CD14-positive monocyte (primary cell): ENCODE measurements around the gene HAUS6. TPM values are rescaled to one million over a fixed set of nuclear protein-coding genes. Genes with fewer than 3 reads are reported as not detected.

Source experiments
- DNase-seq, 3 donors: peaks; one replicate each; pipeline ENCODE4 v3.0.0-alpha.2; 2011 to 2022
- H2AFZ ChIP-seq: 2 replicates; pipeline ENCODE4 v1.6.0; 2012; ENCODE audit warnings: mild to moderate bottlenecking, low read depth, low read length, inconsistent platforms; ENCODE audit not compliant: insufficient read depth, poor library complexity, severe bottlenecking
- H3K27ac ChIP-seq, 2 donors: 1 replicate in 1 of 2; 2 replicates in 1 of 2; pipeline ENCODE4 v1.5.1; 2012 to 2013; ENCODE audit warnings: low read length in 2 of 2, control low read depth in 1 of 2, inconsistent platforms in 1 of 2, low read depth in 1 of 2, mild to moderate bottlenecking in 1 of 2
- H3K27me3 ChIP-seq, 2 donors: one replicate each; pipeline versions ENCODE4 v1.6.0 to v1.6.1; 2011 to 2013; ENCODE audit warnings: low read length in 2 of 2; ENCODE audit not compliant: control insufficient read depth in 2 of 2, insufficient read depth in 2 of 2
- H3K36me3 ChIP-seq, 2 donors: replicated peaks in 1 of 2; 1 replicate in 1 of 2; 2 replicates in 1 of 2; pipeline versions ENCODE4 v1.5.1 to v1.6.1; 2012 to 2013; ENCODE audit warnings: low read length in 2 of 2, control low read depth in 1 of 2, inconsistent platforms in 1 of 2, mild to moderate bottlenecking in 1 of 2; ENCODE audit not compliant: insufficient read depth in 2 of 2, control insufficient read depth in 1 of 2
- H3K4me1 ChIP-seq, 2 donors: 1 replicate in 1 of 2; 2 replicates in 1 of 2; pipeline versions ENCODE4 v1.5.1 to v1.6.1; 2012 to 2013; ENCODE audit warnings: low read length in 2 of 2, control low read depth in 1 of 2, inconsistent platforms in 1 of 2, mild to moderate bottlenecking in 1 of 2, moderate library complexity in 1 of 2; ENCODE audit not compliant: insufficient read depth in 2 of 2, control insufficient read depth in 1 of 2
- H3K4me2 ChIP-seq: replicated peaks from 2 replicates; pipeline ENCODE3; 2012; ENCODE audit warnings: low read length, moderate library complexity, mild to moderate bottlenecking; ENCODE audit not compliant: poor library complexity, severe bottlenecking; ENCODE audit errors: extremely low read depth
- H3K4me3 ChIP-seq, 3 experiments: fragments of 200-600 bp in 1 of 3; sonication (generic) in 1 of 3; replicated peaks in 1 of 3; 1 replicate in 2 of 3; 2 replicates in 1 of 3; pipeline ENCODE4 v1.5.1; 2011 to 2013; ENCODE audit warnings: low read length in 3 of 3, mild to moderate bottlenecking in 3 of 3, control low read depth in 2 of 3, low read depth in 2 of 3, inconsistent platforms in 1 of 3, moderate library complexity in 1 of 3
- H3K79me2 ChIP-seq: 2 replicates; pipeline ENCODE4 v1.6.0; 2012; ENCODE audit warnings: mild to moderate bottlenecking, control low read depth, inconsistent platforms, low read length, moderate library complexity; ENCODE audit not compliant: insufficient read depth
- H3K9ac ChIP-seq: 2 replicates; pipeline ENCODE4 v1.6.0; 2017; ENCODE audit warnings: low read length, mild to moderate bottlenecking; ENCODE audit not compliant: insufficient read depth, poor library complexity, severe bottlenecking
- H3K9me3 ChIP-seq, 2 donors: replicated peaks in 1 of 2; 1 replicate in 1 of 2; 2 replicates in 1 of 2; pipeline versions ENCODE4 v1.5.1 to v1.6.1; 2012 to 2013; ENCODE audit warnings: low read length in 2 of 2, control low read depth in 1 of 2; ENCODE audit not compliant: control insufficient read depth in 1 of 2, insufficient read depth in 1 of 2
- H4K20me1 ChIP-seq: 2 replicates; pipeline ENCODE4 v1.6.0; 2012; ENCODE audit warnings: mild to moderate bottlenecking, low read length, control low read depth, moderate library complexity; ENCODE audit not compliant: insufficient read depth
- H3K27ac Mint-ChIP-seq, 7 donors: one replicate each; pipeline ENCODE4 v1.8.0; 2020; ENCODE audit warnings: mild to moderate bottlenecking in 7 of 7, mixed read lengths in 7 of 7, moderate library complexity in 6 of 7, inconsistent platforms in 2 of 7
- H3K27me3 Mint-ChIP-seq, 3 donors: one replicate each; pipeline ENCODE4 v1.8.0; 2021 to 2022; ENCODE audit warnings: low read depth in 3 of 3, mild to moderate bottlenecking in 3 of 3, mixed read lengths in 3 of 3, moderate library complexity in 3 of 3, inconsistent platforms in 1 of 3
- H3K36me3 Mint-ChIP-seq, 2 donors: one replicate each; pipeline ENCODE4 v1.8.0; 2020; ENCODE audit warnings: mixed read lengths in 2 of 2, inconsistent platforms in 1 of 2, mild to moderate bottlenecking in 1 of 2
- H3K4me1 Mint-ChIP-seq: one replicate; pipeline ENCODE4 v1.8.0; 2020; ENCODE audit warnings: mild to moderate bottlenecking, mixed read lengths
- H3K4me3 Mint-ChIP-seq, 2 donors: one replicate each; pipeline ENCODE4 v1.8.0; 2020; ENCODE audit warnings: mild to moderate bottlenecking in 2 of 2, mixed read lengths in 2 of 2, moderate library complexity in 1 of 2
- H3K9me3 Mint-ChIP-seq, 7 donors: one replicate each; pipeline ENCODE4 v1.8.0; 2020 to 2022; ENCODE audit warnings: mixed read lengths in 7 of 7, mild to moderate bottlenecking in 6 of 7, moderate library complexity in 6 of 7, inconsistent platforms in 2 of 7
- WGBS: methylation state at CpG from one replicate; pipeline ENCODE4 v1.1.5; 2013; ENCODE audit warnings: missing lambda C conversion rate; ENCODE audit not compliant: insufficient coverage; 5-methylcytosine and 5-hydroxymethylcytosine counted together
- intact Hi-C, 2 donors: fragments of 100-400 bp; cut with micrococcal nuclease; formaldehyde crosslinking; loops; one replicate each; pipeline versions ENCODE4 v1.15.0 to v1.15.1; 2023
- polyA plus RNA-seq, 3 donors: library from polyadenylated mRNA; depleted of rRNA in 1 of 3; unstranded in 2 of 3; stranded (reverse) in 1 of 3; fragments of 300-500 nt in 2 of 3; fragments of >200 nt in 1 of 3; fragmentation: Illumina TruSeq in 2 of 3; gene quantifications; 1 replicate in 2 of 3; 2 replicates in 1 of 3; pipeline ENCODE4 v1.2.3, GENCODE V29; 2012 to 2021
- TF ChIP-seq, protein P1 (sequence below): fragments of 200-600 bp; IDR thresholded peaks from one replicate; pipeline ENCODE4 v1.8.0; 2022; ENCODE audit warnings: antibody characterized with exemption, mild to moderate bottlenecking

HAUS6 gene
- polyA plus RNA-seq, 3 donors, result 1.3 to 4.1 (median 2.3) TPM

- no peak overlapping the region for H3K27ac ChIP-seq
- H3K27ac Mint-ChIP-seq, result no peak overlapping the region
- peaks cover 30% of the 10 kb centered on the region for H3K4me1 Mint-ChIP-seq
- no CpG with 5 or more reads among the region's 1 CpG for WGBS
- no peak overlapping the region for H3K4me3 ChIP-seq
- H3K4me1 ChIP-seq, result peaks cover 23 to 27% of the 10 kb centered on the region in 2 donors
- H3K9ac ChIP-seq, result no peak overlapping the region
- H3K36me3 ChIP-seq, result no peaks in the 10 kb centered on the region
- H3K4me2 ChIP-seq, result no peak overlapping the region
- H4K20me1 ChIP-seq, result no peaks in the 10 kb centered on the region
- no peaks in the 10 kb centered on the region for H3K9me3 ChIP-seq
- H2AFZ ChIP-seq, result no peak overlapping the region
- H3K27me3 ChIP-seq, result no peaks in the 10 kb centered on the region
- DNase-seq, result no peak
- intact Hi-C loops, result no loop called here
- no peaks in the 10 kb centered on the region for H3K36me3 Mint-ChIP-seq
- no peak overlapping the region for H3K4me3 Mint-ChIP-seq
- H3K79me2 ChIP-seq, result no peaks in the 10 kb centered on the region
- TF ChIP-seq, protein P1, sequence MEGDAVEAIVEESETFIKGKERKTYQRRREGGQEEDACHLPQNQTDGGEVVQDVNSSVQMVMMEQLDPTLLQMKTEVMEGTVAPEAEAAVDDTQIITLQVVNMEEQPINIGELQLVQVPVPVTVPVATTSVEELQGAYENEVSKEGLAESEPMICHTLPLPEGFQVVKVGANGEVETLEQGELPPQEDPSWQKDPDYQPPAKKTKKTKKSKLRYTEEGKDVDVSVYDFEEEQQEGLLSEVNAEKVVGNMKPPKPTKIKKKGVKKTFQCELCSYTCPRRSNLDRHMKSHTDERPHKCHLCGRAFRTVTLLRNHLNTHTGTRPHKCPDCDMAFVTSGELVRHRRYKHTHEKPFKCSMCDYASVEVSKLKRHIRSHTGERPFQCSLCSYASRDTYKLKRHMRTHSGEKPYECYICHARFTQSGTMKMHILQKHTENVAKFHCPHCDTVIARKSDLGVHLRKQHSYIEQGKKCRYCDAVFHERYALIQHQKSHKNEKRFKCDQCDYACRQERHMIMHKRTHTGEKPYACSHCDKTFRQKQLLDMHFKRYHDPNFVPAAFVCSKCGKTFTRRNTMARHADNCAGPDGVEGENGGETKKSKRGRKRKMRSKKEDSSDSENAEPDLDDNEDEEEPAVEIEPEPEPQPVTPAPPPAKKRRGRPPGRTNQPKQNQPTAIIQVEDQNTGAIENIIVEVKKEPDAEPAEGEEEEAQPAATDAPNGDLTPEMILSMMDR, result no peak
- H3K9me3 Mint-ChIP-seq, result peaks cover 0 to 4% (median 0%) of the 10 kb centered on the region in 7 donors
- peaks cover 0 to 1% (median 0%) of the 10 kb centered on the region in 3 donors for H3K27me3 Mint-ChIP-seq
Measured at GRCh38 chr9:19138084-19138483, 35.4 kb upstream of the HAUS6 start.

DNA sequence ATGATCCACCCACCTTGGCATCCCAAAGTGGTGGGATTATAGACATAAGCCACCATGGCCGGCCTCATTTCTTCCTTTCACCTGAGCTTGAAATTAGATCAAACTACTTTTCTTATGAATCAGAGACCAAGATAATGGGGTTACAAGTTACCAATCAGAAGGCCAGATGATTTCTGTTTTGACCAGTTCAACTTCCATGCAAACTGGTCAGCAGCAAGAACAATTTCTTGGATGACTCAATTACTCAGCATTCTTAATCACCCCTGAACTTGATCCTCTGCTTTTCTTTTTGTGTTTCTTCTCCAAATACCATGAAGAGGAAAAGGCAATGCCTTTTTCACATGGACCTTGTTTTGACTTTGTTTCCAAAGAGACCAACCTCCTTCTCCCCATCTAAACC is 34.6 kb upstream of the HAUS6 start:
- Histone ChIP-seq H3K9ac (no peak overlapping the region), H3K36me3 (no peaks in the 10 kb centered on the region), H3K4me1 (peaks cover 16 to 19% of the 10 kb centered on the region in 2 donors), H3K79me2 (no peaks in the 10 kb centered on the region), H3K27ac (no peak overlapping the region), H2AFZ (no peak overlapping the region), H3K27me3 (no peaks in the 10 kb centered on the region), H4K20me1 (no peaks in the 10 kb centered on the region), H3K4me3 (no peak overlapping the region), H3K9me3 (no peaks in the 10 kb centered on the region), H3K4me2 (no peak overlapping the region)
- intact Hi-C loops, result no loop called here
- no peak for DNase-seq
- Mint-ChIP-seq H3K27ac (no peak overlapping the region), H3K4me3 (no peak overlapping the region), H3K27me3 (peaks cover 0 to 1% (median 0%) of the 10 kb centered on the region in 3 donors), H3K4me1 (peaks cover 22% of the 10 kb centered on the region), H3K36me3 (no peaks in the 10 kb centered on the region), H3K9me3 (peaks cover 0 to 4% (median 0%) of the 10 kb centered on the region in 7 donors)
- TF ChIP-seq, protein P1, result no peak
- WGBS, result no CpG with 5 or more reads among the region's 1 CpG
